H9 (cell line): Measurements from ENCODE around the gene LENG1. TPM values are rescaled to one million over a fixed set of nuclear protein-coding genes. Genes with fewer than 3 reads are reported as not detected.

Source experiments
- DNase-seq: peaks from one replicate; pipeline ENCODE4 v3.0.0-alpha.2; 2017
- H2AFZ ChIP-seq: one replicate; pipeline ENCODE4 v1.6.1; 2013; ENCODE audit warnings: mild to moderate bottlenecking, low read length, control low read depth, moderate library complexity
- H2AK5ac ChIP-seq: 2 replicates; pipeline ENCODE4 v1.6.1; 2013; ENCODE audit warnings: low read length, control low read depth, mixed read lengths; ENCODE audit not compliant: insufficient read length
- H2BK120ac ChIP-seq: one replicate; pipeline ENCODE4 v1.6.1; 2013; ENCODE audit warnings: low read depth, mild to moderate bottlenecking, low read length, control low read depth, inconsistent platforms; ENCODE audit not compliant: poor library complexity, severe bottlenecking
- H2BK12ac ChIP-seq: 2 replicates; pipeline ENCODE4 v1.6.1; 2013; ENCODE audit warnings: low read length, control low read depth, mixed read lengths, low read depth; ENCODE audit not compliant: insufficient read length
- H2BK15ac ChIP-seq: 2 replicates; pipeline ENCODE4 v1.6.1; 2013; ENCODE audit warnings: low read depth, low read length, control low read depth
- H2BK20ac ChIP-seq: one replicate; pipeline ENCODE4 v1.6.1; 2013; ENCODE audit warnings: low read depth, mild to moderate bottlenecking, low read length, control low read depth, inconsistent platforms; ENCODE audit not compliant: poor library complexity, severe bottlenecking
- H2BK5ac ChIP-seq: 2 replicates; pipeline ENCODE4 v1.6.1; 2013; ENCODE audit warnings: low read length, control low read depth, mixed read lengths; ENCODE audit not compliant: insufficient read length
- H3K14ac ChIP-seq: 2 replicates; pipeline ENCODE4 v1.6.1; 2013; ENCODE audit warnings: low read length, control low read depth; ENCODE audit not compliant: insufficient read depth
- H3K18ac ChIP-seq: 2 replicates; pipeline ENCODE4 v1.6.1; 2013; ENCODE audit warnings: low read depth, mild to moderate bottlenecking, mixed read lengths, low read length, control low read depth; ENCODE audit not compliant: insufficient read length
- H3K23ac ChIP-seq: 2 replicates; pipeline ENCODE4 v1.6.1; 2013; ENCODE audit warnings: low read length, control low read depth, mixed read lengths, low read depth; ENCODE audit not compliant: insufficient read length
- H3K23me2 ChIP-seq: 2 replicates; pipeline ENCODE4 v1.6.1; 2013; ENCODE audit warnings: low read depth, mild to moderate bottlenecking, mixed read lengths, low read length, control low read depth; ENCODE audit not compliant: insufficient read length, poor library complexity, severe bottlenecking
- H3K27ac ChIP-seq: 2 replicates; pipeline ENCODE4 v1.5.1; 2013; ENCODE audit warnings: low read length, control low read depth, mixed read lengths, low read depth; ENCODE audit not compliant: insufficient read length
- H3K27me3 ChIP-seq: 2 replicates; pipeline ENCODE4 v1.6.1; 2013; ENCODE audit warnings: low read length, control low read depth, inconsistent platforms; ENCODE audit not compliant: insufficient read depth
- H3K4ac ChIP-seq: 2 replicates; pipeline ENCODE4 v1.6.1; 2013; ENCODE audit warnings: low read depth, mild to moderate bottlenecking, control low read depth, inconsistent platforms, low read length, moderate library complexity
- H3K4me1 ChIP-seq: 2 replicates; pipeline ENCODE4 v1.6.1; 2013; ENCODE audit warnings: low read length, control low read depth, inconsistent platforms; ENCODE audit not compliant: insufficient read depth
- H3K4me2 ChIP-seq: 2 replicates; pipeline ENCODE4 v1.6.1; 2013; ENCODE audit warnings: low read length, control low read depth, mixed read lengths; ENCODE audit not compliant: insufficient read length, insufficient read depth
- H3K56ac ChIP-seq: 2 replicates; pipeline ENCODE4 v1.6.1; 2013; ENCODE audit warnings: low read depth, mild to moderate bottlenecking, mixed read lengths, low read length, control low read depth; ENCODE audit not compliant: insufficient read length
- H3K79me1 ChIP-seq: 2 replicates; pipeline ENCODE4 v1.6.1; 2013; ENCODE audit warnings: low read depth, mild to moderate bottlenecking, moderate library complexity, low read length, control low read depth, inconsistent platforms; ENCODE audit not compliant: insufficient read depth, poor library complexity, severe bottlenecking
- H3K79me2 ChIP-seq: 2 replicates; pipeline ENCODE4 v1.6.1; 2013; ENCODE audit warnings: low read length, control low read depth, inconsistent platforms; ENCODE audit not compliant: insufficient read depth
- H3K9ac ChIP-seq: 2 replicates; pipeline ENCODE4 v1.6.1; 2013; ENCODE audit warnings: low read length, control low read depth, mixed read lengths; ENCODE audit not compliant: insufficient read length; ENCODE audit errors: extremely low read depth
- H3K9me3 ChIP-seq: one replicate; pipeline ENCODE4 v1.6.1; 2013; ENCODE audit warnings: low read depth, low read length, inconsistent platforms; ENCODE audit not compliant: control insufficient read depth
- H3T11ph ChIP-seq: one replicate; pipeline ENCODE4 v1.6.1; 2013; ENCODE audit warnings: mild to moderate bottlenecking, low read length, control low read depth, inconsistent platforms
- H4K20me1 ChIP-seq: one replicate; pipeline ENCODE4 v1.6.1; 2013; ENCODE audit not compliant: control insufficient read depth, insufficient read length, insufficient read depth
- H4K5ac ChIP-seq: 2 replicates; pipeline ENCODE4 v1.6.1; 2013; ENCODE audit warnings: low read depth, mild to moderate bottlenecking, mixed read lengths, low read length, control low read depth; ENCODE audit not compliant: insufficient read length
- H4K8ac ChIP-seq: replicated peaks from 2 replicates; pipeline ENCODE4 v1.6.1; 2013; ENCODE audit warnings: low read length, control low read depth, mixed read lengths, low read depth; ENCODE audit not compliant: insufficient read length
- H4K91ac ChIP-seq: 2 replicates; pipeline ENCODE4 v1.6.1; 2013; ENCODE audit warnings: low read depth, mild to moderate bottlenecking, moderate library complexity, mixed read lengths, low read length, control low read depth; ENCODE audit not compliant: insufficient read length
- H3K27ac Mint-ChIP-seq, 3 experiments: 2 replicates in 2 of 3; 3 replicates in 1 of 3; pipeline ENCODE4 v1.8.0; 2020 to 2021; ENCODE audit warnings: mixed read lengths in 3 of 3, mild to moderate bottlenecking in 1 of 3, moderate library complexity in 1 of 3
- H3K27me3 Mint-ChIP-seq: 2 replicates; pipeline ENCODE4 v1.8.0; 2021; ENCODE audit warnings: low read depth, mild to moderate bottlenecking, moderate library complexity, mixed read lengths
- H3K36me3 Mint-ChIP-seq, 3 experiments: 2 replicates in 2 of 3; 3 replicates in 1 of 3; pipeline ENCODE4 v1.8.0; 2020 to 2021; ENCODE audit warnings: low read depth in 3 of 3, mixed read lengths in 3 of 3; ENCODE audit not compliant: insufficient read depth in 1 of 3
- H3K4me1 Mint-ChIP-seq, 2 experiments: 2 replicates each; pipeline ENCODE4 v1.8.0; 2020; ENCODE audit warnings: mixed read lengths in 2 of 2
- H3K4me3 Mint-ChIP-seq, 2 experiments: 2 replicates in 1 of 2; 3 replicates in 1 of 2; pipeline ENCODE4 v1.8.0; 2020 to 2021; ENCODE audit warnings: mild to moderate bottlenecking in 2 of 2, mixed read lengths in 2 of 2, moderate library complexity in 1 of 2
- H3K9me3 Mint-ChIP-seq, 2 experiments: 2 replicates in 1 of 2; 3 replicates in 1 of 2; pipeline ENCODE4 v1.8.0; 2020; ENCODE audit warnings: mild to moderate bottlenecking in 2 of 2, mixed read lengths in 2 of 2, moderate library complexity in 1 of 2
- WGBS: extraction: QIAGEN DNeasy Blood & Tissue Kit; methylation state at CpG from one replicate; pipeline ENCODE4 v1.1.7; 2013; ENCODE audit warnings: missing lambda C conversion rate, low lambda C conversion rate, mixed read lengths; ENCODE audit not compliant: insufficient read length; ENCODE audit errors: extremely low coverage; 5-methylcytosine and 5-hydroxymethylcytosine counted together
- total RNA-seq: library from RNA; stranded (reverse); gene quantifications from 2 replicates; pipeline ENCODE4 v1.2.1, GENCODE V29; 2021
- TF ChIP-seq, protein P1 (sequence below): fragments of 200-600 bp; sonication (generic); conservative IDR thresholded peaks from 3 replicates; pipeline ENCODE4 v1.8.0; 2021; ENCODE audit warnings: antibody characterized with exemption, mild to moderate bottlenecking

The LENG1 gene
- total RNA-seq, 1 experiment from 2014 or later, result 7.1 TPM

DNA sequence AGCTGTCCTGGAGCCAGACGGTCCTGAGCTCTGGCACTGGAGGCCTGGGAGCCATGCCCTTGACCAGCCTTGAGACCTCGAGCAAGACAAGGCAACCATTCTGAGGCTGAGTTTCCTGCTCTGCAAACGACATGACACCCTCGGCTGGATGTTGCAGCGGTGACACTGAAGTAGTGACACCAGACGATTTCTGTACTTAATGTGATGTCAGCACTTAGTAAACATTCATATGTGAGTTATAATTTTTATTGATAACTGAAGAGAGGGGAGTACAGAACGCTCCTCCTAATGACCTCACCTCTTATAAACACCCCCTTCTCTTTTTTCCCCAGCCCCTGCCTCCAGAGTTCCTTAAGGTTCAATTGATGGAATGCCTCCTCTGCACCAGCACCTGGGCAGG is 51.0 kb downstream of the LENG1 start:
- H4K20me1 ChIP-seq, result no peaks in the 10 kb centered on the region
- H2BK20ac ChIP-seq, result no peak overlapping the region
- no peak overlapping the region for H4K8ac ChIP-seq
- no peak overlapping the region for H2AK5ac ChIP-seq
- Mint-ChIP-seq H3K9me3 (peaks cover 0 to 2% of the 10 kb centered on the region in 2 experiments; a peak in 2 of 5 replicates), H3K4me3 (no peak overlapping the region; a peak in 1 of 5 replicates), H3K27ac (no peak overlapping the region; a peak in 1 of 7 replicates), H3K27me3 (no peaks in the 10 kb centered on the region), H3K36me3 (peaks cover 42 to 68% (median 68%) of the 10 kb centered on the region in 3 experiments), H3K4me1 (no peaks in the 10 kb centered on the region)
- H3K4ac ChIP-seq, result no peak overlapping the region
- H3K23ac ChIP-seq, result no peak overlapping the region
- H3K4me1 ChIP-seq, result no peaks in the 10 kb centered on the region
- no peak overlapping the region for H3K9ac ChIP-seq
- no peak overlapping the region for H4K91ac ChIP-seq
- no peak for DNase-seq
- no peak overlapping the region for H3K27ac ChIP-seq
- H2BK15ac ChIP-seq, result no peak overlapping the region
- WGBS, result no CpG with 5 or more reads among the region's 7 CpGs
- H3K79me1 ChIP-seq, result peaks cover under 1% of the 10 kb centered on the region
- no peak overlapping the region for H3K4me2 ChIP-seq
- no peak overlapping the region for H3K18ac ChIP-seq
- no peak overlapping the region for H2BK120ac ChIP-seq
- no peak overlapping the region for H3T11ph ChIP-seq
- no peak overlapping the region for H4K5ac ChIP-seq
- H3K9me3 ChIP-seq, result no peaks in the 10 kb centered on the region
- H3K14ac ChIP-seq, result no peak overlapping the region
- no peak overlapping the region for H2BK5ac ChIP-seq
- no peak overlapping the region for H2BK12ac ChIP-seq
- TF ChIP-seq, protein P1, sequence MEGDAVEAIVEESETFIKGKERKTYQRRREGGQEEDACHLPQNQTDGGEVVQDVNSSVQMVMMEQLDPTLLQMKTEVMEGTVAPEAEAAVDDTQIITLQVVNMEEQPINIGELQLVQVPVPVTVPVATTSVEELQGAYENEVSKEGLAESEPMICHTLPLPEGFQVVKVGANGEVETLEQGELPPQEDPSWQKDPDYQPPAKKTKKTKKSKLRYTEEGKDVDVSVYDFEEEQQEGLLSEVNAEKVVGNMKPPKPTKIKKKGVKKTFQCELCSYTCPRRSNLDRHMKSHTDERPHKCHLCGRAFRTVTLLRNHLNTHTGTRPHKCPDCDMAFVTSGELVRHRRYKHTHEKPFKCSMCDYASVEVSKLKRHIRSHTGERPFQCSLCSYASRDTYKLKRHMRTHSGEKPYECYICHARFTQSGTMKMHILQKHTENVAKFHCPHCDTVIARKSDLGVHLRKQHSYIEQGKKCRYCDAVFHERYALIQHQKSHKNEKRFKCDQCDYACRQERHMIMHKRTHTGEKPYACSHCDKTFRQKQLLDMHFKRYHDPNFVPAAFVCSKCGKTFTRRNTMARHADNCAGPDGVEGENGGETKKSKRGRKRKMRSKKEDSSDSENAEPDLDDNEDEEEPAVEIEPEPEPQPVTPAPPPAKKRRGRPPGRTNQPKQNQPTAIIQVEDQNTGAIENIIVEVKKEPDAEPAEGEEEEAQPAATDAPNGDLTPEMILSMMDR, result no peak
- no peak overlapping the region for H3K56ac ChIP-seq
- H3K27me3 ChIP-seq, result no peaks in the 10 kb centered on the region
- H2AFZ ChIP-seq, result no peak overlapping the region
- H3K23me2 ChIP-seq, result peaks cover under 1% of the 10 kb centered on the region
- H3K79me2 ChIP-seq, result no peaks in the 10 kb centered on the region
